ENCODE data around the gene MAP1LC3B2.

The MAP1LC3B2 gene

GRCh38 chr12:116588390-116589028, 29.3 kb downstream of the MAP1LC3B2 start:
- Histone ChIP-seq H3K4me3 (replicated peaks; ENCODE audit: insufficient read depth, low read length) (no peak overlapping the region), H3K27me3 (ENCODE audit: insufficient read depth, poor library complexity, severe bottlenecking) (no peaks in the 10 kb centered on the region), H3K27ac (replicated peaks) (no peak overlapping the region)
- TF ChIP-seq SPI1 (IDR thresholded peaks at IDR 0.05; ENCODE audit: borderline replicate concordance, low read depth) (no peak), GABPA (IDR thresholded peaks at IDR 0.05; ENCODE audit: low read depth) (no peak), REST (IDR thresholded peaks at IDR 0.05; ENCODE audit: insufficient replicate concordance, low read depth) (no peak), POLR2AphosphoS5 (IDR thresholded peaks at IDR 0.05; ENCODE audit: low read depth) (no peak), CTCF (IDR thresholded peaks at IDR 0.05; ENCODE audit: insufficient read depth, low read length) (no peak)
- DNase-seq (ENCODE audit: low read depth in 1 of 2, low spot score in 1 of 2), result no peak

- Histone ChIP-seq H3K27me3 (ENCODE audit: insufficient read depth, poor library complexity, severe bottlenecking) (no peaks in the 10 kb centered on the region), H3K27ac (replicated peaks) (no peak overlapping the region), H3K4me3 (replicated peaks; ENCODE audit: insufficient read depth, low read length) (no peak overlapping the region)
- no peak for DNase-seq (ENCODE audit: low read depth in 1 of 2, low spot score in 1 of 2)
- TF ChIP-seq GABPA (IDR thresholded peaks at IDR 0.05; ENCODE audit: low read depth) (no peak), CTCF (IDR thresholded peaks at IDR 0.05; ENCODE audit: insufficient read depth, low read length) (no peak), POLR2AphosphoS5 (IDR thresholded peaks at IDR 0.05; ENCODE audit: low read depth) (no peak)
Observed at GRCh38 chr12:116589581-116589980, 30.4 kb downstream of the MAP1LC3B2 start.

GRCh38 chr12:116590561-116590960, 31.4 kb downstream of the MAP1LC3B2 start:
- DNase-seq (ENCODE audit: low read depth in 1 of 2, low spot score in 1 of 2), result peak in 1 of 2 experiments; percentile 53
- no peak for TF ChIP-seq GABPA (IDR thresholded peaks at IDR 0.05; ENCODE audit: low read depth)

GRCh38 chr12:116591855-116592637, 32.9 kb downstream of the MAP1LC3B2 start:
- Histone ChIP-seq H3K27me3 (ENCODE audit: insufficient read depth, poor library complexity, severe bottlenecking) (no peaks in the 10 kb centered on the region), H3K27ac (replicated peaks) (peak overlapping the region; percentile 84), H3K4me3 (replicated peaks; ENCODE audit: insufficient read depth, low read length) (no peak overlapping the region)
- DNase-seq (ENCODE audit: low read depth in 1 of 2, low spot score in 1 of 2), result no peak
- TF ChIP-seq CTCF (IDR thresholded peaks at IDR 0.05; ENCODE audit: insufficient read depth, low read length) (no peak), POLR2AphosphoS5 (IDR thresholded peaks at IDR 0.05; ENCODE audit: low read depth) (no peak), REST (IDR thresholded peaks at IDR 0.05; ENCODE audit: insufficient replicate concordance, low read depth) (no peak), GABPA (IDR thresholded peaks at IDR 0.05; ENCODE audit: low read depth) (no peak), SPI1 (IDR thresholded peaks at IDR 0.05; ENCODE audit: borderline replicate concordance, low read depth) (no peak)

More at GRCh38 chr12:116590561-116590960, 31.4 kb downstream of the MAP1LC3B2 start:
- no peak overlapping the region for H3K4me3 ChIP-seq (replicated peaks; ENCODE audit: insufficient read depth, low read length)
- H3K27me3 ChIP-seq (ENCODE audit: insufficient read depth, poor library complexity, severe bottlenecking), result no peaks in the 10 kb centered on the region
- H3K27ac ChIP-seq (replicated peaks), result no peak overlapping the region
